GM23338 (cell line): ENCODE measurements around the gene SLC9C1. TPM values are rescaled to one million over a fixed set of nuclear protein-coding genes. Genes with fewer than 3 reads are reported as not detected.

ENCODE experiments used
- ATAC-seq: fragments of 200-7000 bp; cut with Tn5 transposase; 3 replicates; pipeline ENCODE4 v1.9.1; 2020
- DNase-seq: peaks from one replicate; pipeline ENCODE4 v3.0.0-alpha.2; 2015; ENCODE audit warnings: low spot score
- H2AFZ ChIP-seq: fragments of 200-600 bp; sonication (generic); 2 replicates; pipeline ENCODE4 v1.8.0; 2016; ENCODE audit warnings: antibody characterized with exemption, mild to moderate bottlenecking, moderate library complexity
- H3F3A ChIP-seq: fragments of 200-600 bp; sonication (generic); replicated peaks from 2 replicates; pipeline ENCODE4 v1.8.0; 2017; ENCODE audit warnings: antibody characterized with exemption, mixed run types, low read depth
- H3K27ac ChIP-seq: fragments of 200-600 bp; sonication (generic); 2 replicates; pipeline ENCODE4 v1.6.1; 2016; ENCODE audit warnings: low read depth
- H3K27me3 ChIP-seq: fragments of 200-600 bp; sonication (generic); 2 replicates; pipeline ENCODE4 v1.8.0; 2016; ENCODE audit warnings: mild to moderate bottlenecking, mixed run types, moderate library complexity; ENCODE audit not compliant: insufficient read depth
- H3K36me3 ChIP-seq: fragments of 200-600 bp; sonication (generic); 2 replicates; pipeline ENCODE4 v1.8.0; 2016; ENCODE audit warnings: mild to moderate bottlenecking; ENCODE audit not compliant: insufficient read depth
- H3K4me1 ChIP-seq: fragments of 200-600 bp; sonication (generic); 2 replicates; pipeline ENCODE4 v1.8.0; 2016; ENCODE audit warnings: mild to moderate bottlenecking, moderate library complexity; ENCODE audit not compliant: insufficient read depth
- H3K4me2 ChIP-seq: fragments of 200-600 bp; sonication (generic); 2 replicates; pipeline ENCODE4 v1.7.1; 2017; ENCODE audit warnings: mixed run types
- H3K4me3 ChIP-seq: fragments of 200-600 bp; sonication (generic); 2 replicates; pipeline ENCODE4 v1.6.1; 2016; ENCODE audit warnings: mixed run types
- H3K79me2 ChIP-seq: fragments of 200-600 bp; sonication (generic); replicated peaks from 2 replicates; pipeline ENCODE4 v1.8.0; 2017; ENCODE audit warnings: mild to moderate bottlenecking; ENCODE audit not compliant: insufficient read depth
- H3K9me2 ChIP-seq: fragments of 200-600 bp; sonication (generic); 2 replicates; pipeline ENCODE4 v1.8.0; 2017; ENCODE audit not compliant: insufficient read depth
- H4K20me1 ChIP-seq: fragments of 200-600 bp; sonication (generic); replicated peaks from 2 replicates; pipeline ENCODE4 v1.8.0; 2017; ENCODE audit warnings: mild to moderate bottlenecking; ENCODE audit not compliant: insufficient read depth
- H3K27ac Mint-ChIP-seq: 2 replicates; pipeline ENCODE4 v1.8.0; 2020; ENCODE audit warnings: inconsistent platforms, mild to moderate bottlenecking, moderate library complexity, mixed read lengths
- H3K27me3 Mint-ChIP-seq: 3 replicates; pipeline ENCODE4 v1.8.0; 2022; ENCODE audit warnings: low read depth, mild to moderate bottlenecking, moderate library complexity, mixed read lengths, inconsistent platforms; ENCODE audit not compliant: insufficient read depth, poor library complexity
- H3K36me3 Mint-ChIP-seq: 3 replicates; pipeline ENCODE4 v1.8.0; 2021; ENCODE audit warnings: low read depth, mild to moderate bottlenecking, inconsistent platforms, moderate library complexity, mixed read lengths
- H3K4me1 Mint-ChIP-seq: 3 replicates; pipeline ENCODE4 v1.8.0; 2020; ENCODE audit warnings: mild to moderate bottlenecking, inconsistent platforms, mixed read lengths
- H3K4me3 Mint-ChIP-seq: 3 replicates; pipeline ENCODE4 v1.8.0; 2021; ENCODE audit warnings: moderate library complexity, mild to moderate bottlenecking, inconsistent platforms, mixed read lengths
- H3K9me3 Mint-ChIP-seq: 3 replicates; pipeline ENCODE4 v1.8.0; 2020; ENCODE audit warnings: moderate library complexity, mild to moderate bottlenecking, inconsistent platforms, mixed read lengths
- CREB1 ChIP-seq: fragments of 250-450 bp; sonication (Bioruptor Pico); IDR thresholded peaks from 2 replicates; pipeline ENCODE4 v1.5.0; 2020; ENCODE audit warnings: low read depth, mild to moderate bottlenecking, moderate library complexity
- EZH2 ChIP-seq: fragments of 200-600 bp; sonication (generic); IDR thresholded peaks from one replicate; pipeline ENCODE4 v1.8.0; 2017; ENCODE audit warnings: antibody characterized with exemption, mild to moderate bottlenecking, low read depth; ENCODE audit not compliant: unreplicated experiment
- EZH2phosphoT487 ChIP-seq: fragments of 200-600 bp; sonication (generic); IDR thresholded peaks from one replicate; pipeline ENCODE4 v1.8.1; 2018; ENCODE audit warnings: antibody characterized with exemption; ENCODE audit not compliant: unreplicated experiment
- JUNB ChIP-seq: IDR thresholded peaks from one replicate; pipeline ENCODE4 v1.6.1; 2016; ENCODE audit warnings: antibody characterized with exemption; ENCODE audit not compliant: unreplicated experiment
- NANOG ChIP-seq: IDR thresholded peaks from 2 replicates; pipeline ENCODE4 v1.6.1; 2016; ENCODE audit warnings: antibody characterized with exemption, borderline replicate concordance
- STAT1 ChIP-seq: IDR thresholded peaks from one replicate; pipeline ENCODE4 v1.6.1; 2016; ENCODE audit warnings: antibody characterized with exemption; ENCODE audit not compliant: unreplicated experiment
- ZNF114 ChIP-seq: fragments of 250-450 bp; sonication (Bioruptor Pico); IDR thresholded peaks from 2 replicates; pipeline ENCODE4 v1.5.0; 2020; ENCODE audit warnings: mild to moderate bottlenecking, moderate library complexity
- ZNF331 ChIP-seq: fragments of 250-450 bp; sonication (Bioruptor Pico); IDR thresholded peaks from 2 replicates; pipeline ENCODE4 v1.5.0; 2020; ENCODE audit warnings: low read depth, mild to moderate bottlenecking, moderate library complexity
- polyA plus RNA-seq: library from polyadenylated mRNA; unstranded; fragments of >200 nt; fragmentation: Nextera tagmentation; extraction: Ambion mirVana; gene quantifications from 2 replicates; pipeline ENCODE4 v1.2.1, GENCODE V29; 2016
- total RNA-seq: library from RNA; depleted of rRNA; stranded (reverse); fragments of >200 nt; shearing (Covaris generic); gene quantifications from 2 replicates; pipeline ENCODE4 v1.2.3, GENCODE V29; 2014
- TF ChIP-seq, protein P1 (sequence below), 2 experiments: fragments of 200-600 bp in 1 of 2; sonication (generic) in 1 of 2; conservative IDR thresholded peaks; 2 replicates each; pipeline versions ENCODE4 v1.5.1 to v1.6.1; 2016 to 2017; ENCODE audit warnings: antibody characterized with exemption in 2 of 2, low read depth in 2 of 2, mild to moderate bottlenecking in 2 of 2, moderate library complexity in 1 of 2
- TF ChIP-seq, protein P2 (sequence below): IDR thresholded peaks from 2 replicates; pipeline ENCODE4 v1.6.1; 2016; ENCODE audit warnings: antibody characterized with exemption
- TF ChIP-seq, protein P3 (sequence below): IDR thresholded peaks from one replicate; pipeline ENCODE4 v1.6.1; 2018; ENCODE audit warnings: antibody characterized with exemption; ENCODE audit not compliant: unreplicated experiment

SLC9C1 gene
- total and polyA plus RNA-seq, 2 experiments from 2014 or later = 0.97 to 1.8 TPM

DNA sequence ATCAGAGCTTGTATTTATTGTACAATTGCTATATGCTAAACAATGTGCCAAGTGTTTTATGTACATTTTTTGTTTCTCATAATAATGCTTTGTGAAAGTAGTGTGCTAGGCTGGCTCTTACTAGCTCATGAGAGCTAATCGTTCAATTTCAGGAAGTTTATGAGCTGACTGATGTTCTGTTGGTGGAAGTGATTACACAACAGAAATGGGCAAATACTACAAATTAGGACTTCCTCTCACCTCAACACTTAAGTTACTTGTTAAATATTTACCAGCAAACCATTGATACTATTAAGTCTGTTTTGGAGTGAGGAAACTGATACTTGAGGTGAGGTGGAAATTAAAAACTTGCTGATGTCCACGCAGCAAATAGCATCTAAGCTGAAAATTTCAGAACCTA is 32.3 kb downstream of the SLC9C1 start:
- Mint-ChIP-seq H3K9me3 (no peaks in the 10 kb centered on the region; the same call in 2 of the 3 replicates), H3K27me3 (no peaks in the 10 kb centered on the region), H3K4me3 (no peak overlapping the region), H3K36me3 (no peaks in the 10 kb centered on the region), H3K4me1 (no peaks in the 10 kb centered on the region), H3K27ac (no peak overlapping the region)
- Histone ChIP-seq H3F3A (no peaks in the 10 kb centered on the region), H3K4me1 (no peaks in the 10 kb centered on the region), H2AFZ (no peak overlapping the region), H3K4me2 (no peak overlapping the region), H3K9me2 (peaks cover 4% of the 10 kb centered on the region; the same call in 1 of the 2 replicates), H3K79me2 (no peaks in the 10 kb centered on the region), H3K4me3 (no peak overlapping the region), H3K27me3 (no peaks in the 10 kb centered on the region), H3K36me3 (no peaks in the 10 kb centered on the region), H3K27ac (no peak overlapping the region), H4K20me1 (no peaks in the 10 kb centered on the region)
- DNase-seq (no peak), ATAC-seq (no peak)
- TF ChIP-seq EZH2phosphoT487 (no peak), CREB1 (CRISPR knock-in tag) (no peak), ZNF114 (CRISPR knock-in tag) (no peak), ZNF331 (CRISPR knock-in tag) (no peak), STAT1 (no peak), JUNB (no peak), NANOG (no peak), EZH2 (no peak)
- TF ChIP-seq, protein P1, sequence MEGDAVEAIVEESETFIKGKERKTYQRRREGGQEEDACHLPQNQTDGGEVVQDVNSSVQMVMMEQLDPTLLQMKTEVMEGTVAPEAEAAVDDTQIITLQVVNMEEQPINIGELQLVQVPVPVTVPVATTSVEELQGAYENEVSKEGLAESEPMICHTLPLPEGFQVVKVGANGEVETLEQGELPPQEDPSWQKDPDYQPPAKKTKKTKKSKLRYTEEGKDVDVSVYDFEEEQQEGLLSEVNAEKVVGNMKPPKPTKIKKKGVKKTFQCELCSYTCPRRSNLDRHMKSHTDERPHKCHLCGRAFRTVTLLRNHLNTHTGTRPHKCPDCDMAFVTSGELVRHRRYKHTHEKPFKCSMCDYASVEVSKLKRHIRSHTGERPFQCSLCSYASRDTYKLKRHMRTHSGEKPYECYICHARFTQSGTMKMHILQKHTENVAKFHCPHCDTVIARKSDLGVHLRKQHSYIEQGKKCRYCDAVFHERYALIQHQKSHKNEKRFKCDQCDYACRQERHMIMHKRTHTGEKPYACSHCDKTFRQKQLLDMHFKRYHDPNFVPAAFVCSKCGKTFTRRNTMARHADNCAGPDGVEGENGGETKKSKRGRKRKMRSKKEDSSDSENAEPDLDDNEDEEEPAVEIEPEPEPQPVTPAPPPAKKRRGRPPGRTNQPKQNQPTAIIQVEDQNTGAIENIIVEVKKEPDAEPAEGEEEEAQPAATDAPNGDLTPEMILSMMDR (conservative IDR thresholded peaks at IDR 0.05; ENCODE audit: low read depth in 2 of 2) = no peak
- TF ChIP-seq, protein P2, sequence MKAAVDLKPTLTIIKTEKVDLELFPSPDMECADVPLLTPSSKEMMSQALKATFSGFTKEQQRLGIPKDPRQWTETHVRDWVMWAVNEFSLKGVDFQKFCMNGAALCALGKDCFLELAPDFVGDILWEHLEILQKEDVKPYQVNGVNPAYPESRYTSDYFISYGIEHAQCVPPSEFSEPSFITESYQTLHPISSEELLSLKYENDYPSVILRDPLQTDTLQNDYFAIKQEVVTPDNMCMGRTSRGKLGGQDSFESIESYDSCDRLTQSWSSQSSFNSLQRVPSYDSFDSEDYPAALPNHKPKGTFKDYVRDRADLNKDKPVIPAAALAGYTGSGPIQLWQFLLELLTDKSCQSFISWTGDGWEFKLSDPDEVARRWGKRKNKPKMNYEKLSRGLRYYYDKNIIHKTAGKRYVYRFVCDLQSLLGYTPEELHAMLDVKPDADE = no peak
- TF ChIP-seq, protein P3, sequence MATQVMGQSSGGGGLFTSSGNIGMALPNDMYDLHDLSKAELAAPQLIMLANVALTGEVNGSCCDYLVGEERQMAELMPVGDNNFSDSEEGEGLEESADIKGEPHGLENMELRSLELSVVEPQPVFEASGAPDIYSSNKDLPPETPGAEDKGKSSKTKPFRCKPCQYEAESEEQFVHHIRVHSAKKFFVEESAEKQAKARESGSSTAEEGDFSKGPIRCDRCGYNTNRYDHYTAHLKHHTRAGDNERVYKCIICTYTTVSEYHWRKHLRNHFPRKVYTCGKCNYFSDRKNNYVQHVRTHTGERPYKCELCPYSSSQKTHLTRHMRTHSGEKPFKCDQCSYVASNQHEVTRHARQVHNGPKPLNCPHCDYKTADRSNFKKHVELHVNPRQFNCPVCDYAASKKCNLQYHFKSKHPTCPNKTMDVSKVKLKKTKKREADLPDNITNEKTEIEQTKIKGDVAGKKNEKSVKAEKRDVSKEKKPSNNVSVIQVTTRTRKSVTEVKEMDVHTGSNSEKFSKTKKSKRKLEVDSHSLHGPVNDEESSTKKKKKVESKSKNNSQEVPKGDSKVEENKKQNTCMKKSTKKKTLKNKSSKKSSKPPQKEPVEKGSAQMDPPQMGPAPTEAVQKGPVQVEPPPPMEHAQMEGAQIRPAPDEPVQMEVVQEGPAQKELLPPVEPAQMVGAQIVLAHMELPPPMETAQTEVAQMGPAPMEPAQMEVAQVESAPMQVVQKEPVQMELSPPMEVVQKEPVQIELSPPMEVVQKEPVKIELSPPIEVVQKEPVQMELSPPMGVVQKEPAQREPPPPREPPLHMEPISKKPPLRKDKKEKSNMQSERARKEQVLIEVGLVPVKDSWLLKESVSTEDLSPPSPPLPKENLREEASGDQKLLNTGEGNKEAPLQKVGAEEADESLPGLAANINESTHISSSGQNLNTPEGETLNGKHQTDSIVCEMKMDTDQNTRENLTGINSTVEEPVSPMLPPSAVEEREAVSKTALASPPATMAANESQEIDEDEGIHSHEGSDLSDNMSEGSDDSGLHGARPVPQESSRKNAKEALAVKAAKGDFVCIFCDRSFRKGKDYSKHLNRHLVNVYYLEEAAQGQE = no peak
